Hematopoietic multipotent progenitor cell (in vitro differentiated cells): ENCODE measurements around the gene SLC6A7. TPM values are rescaled to one million over a fixed set of nuclear protein-coding genes. Genes with fewer than 3 reads are reported as not detected.

ENCODE experiments used
- DNase-seq, 3 donors: peaks; one replicate each; pipeline ENCODE4 v3.0.0-alpha.2; 2011 to 2015; ENCODE audit warnings: low read depth in 2 of 3, low spot score in 2 of 3
- total RNA-seq: library from RNA; depleted of rRNA; stranded (reverse); fragments of >200 nt; gene quantifications from one replicate; pipeline ENCODE4 v1.2.3, GENCODE V29; 2012

SLC6A7 gene
- total RNA-seq, 1 donor: under 0.01 TPM

DNA sequence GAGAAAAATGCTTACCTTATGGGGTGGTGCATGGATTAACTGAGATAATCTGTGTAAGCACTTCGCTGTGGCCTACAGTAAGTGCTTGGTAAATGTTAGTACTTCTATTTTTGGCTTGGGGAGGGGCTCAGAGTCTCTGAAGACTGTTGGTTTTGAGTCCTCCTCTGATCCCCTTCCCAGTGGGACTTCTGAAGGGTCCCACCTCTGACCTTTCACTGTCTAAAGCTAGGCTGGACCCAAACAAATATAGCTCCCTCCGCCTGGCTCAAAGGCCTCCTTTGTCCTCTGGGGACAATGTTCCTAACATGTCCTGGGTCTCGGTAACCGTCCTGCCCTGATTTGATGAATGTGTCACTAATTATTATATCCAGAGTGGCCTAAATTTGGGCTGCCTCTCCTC, 64.9 kb downstream of the SLC6A7 start:
- no peak for DNase-seq

DNA sequence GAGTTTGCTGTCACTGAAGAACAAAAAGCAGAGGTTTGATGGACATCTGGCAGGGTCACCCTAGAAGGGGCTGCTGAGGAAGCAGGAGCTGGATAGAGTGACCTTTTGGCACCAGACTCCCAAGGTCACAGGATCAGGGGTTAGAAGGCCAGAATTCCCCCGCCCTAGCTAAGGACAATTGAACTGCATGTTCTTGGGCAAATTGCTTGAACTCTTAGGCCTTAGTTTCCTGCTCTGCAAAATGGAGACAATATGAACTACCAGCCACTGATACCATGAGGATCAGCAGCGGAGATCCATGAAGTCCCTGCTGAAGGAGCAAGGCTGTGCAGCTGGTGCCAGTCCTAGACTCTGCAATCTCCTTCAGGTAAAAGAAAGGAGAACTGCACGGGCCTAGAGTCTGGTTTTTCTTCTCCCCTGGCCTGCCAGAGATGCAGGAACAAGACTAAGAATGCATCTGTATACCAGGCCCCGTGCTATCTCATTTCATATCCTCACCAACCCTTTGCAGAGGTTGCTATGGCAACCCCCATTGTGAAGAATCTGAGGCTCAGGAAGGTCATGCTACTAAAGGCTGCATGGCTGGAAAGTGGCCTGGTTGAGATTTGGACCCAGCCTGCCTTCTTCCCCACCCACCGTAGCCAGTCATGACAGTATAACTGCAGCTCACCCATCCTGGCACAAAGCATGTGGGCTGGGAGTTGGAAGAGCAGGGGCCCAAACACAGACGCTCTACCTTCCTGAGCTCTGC, 66.0 kb downstream of the SLC6A7 start:
- DNase-seq: no peak

DNA sequence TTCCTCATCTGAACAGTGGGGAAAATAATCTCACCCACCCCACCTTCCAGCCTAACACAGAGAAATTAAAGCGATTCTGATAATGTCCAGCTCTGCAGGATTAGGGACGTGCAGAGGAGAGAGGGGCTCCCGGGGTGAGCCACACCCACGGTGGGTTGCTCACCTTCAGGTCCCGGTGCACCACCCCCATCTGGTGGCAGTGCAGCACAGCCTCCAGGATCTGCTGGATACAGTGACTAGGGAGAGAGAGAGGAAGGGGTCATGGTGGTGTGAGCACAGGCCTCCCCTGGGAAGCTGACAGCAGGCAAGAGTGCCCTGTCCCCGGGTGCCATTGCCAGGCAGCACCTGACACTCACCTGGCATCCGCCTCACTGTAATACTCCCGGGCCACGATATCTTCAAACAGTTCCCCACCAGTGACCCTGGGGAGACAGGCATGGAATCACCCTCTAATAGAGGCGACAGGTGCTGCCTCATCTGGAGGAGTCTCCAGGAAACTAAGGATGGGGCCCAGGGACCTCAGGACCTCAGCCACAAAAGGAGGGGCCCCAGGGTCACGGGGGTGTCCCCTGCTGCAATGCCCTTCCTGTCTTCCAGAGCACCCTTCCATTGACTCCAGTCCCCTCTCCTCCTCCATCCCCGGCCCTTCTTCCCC, 66.7 kb downstream of the SLC6A7 start:
- no peak for DNase-seq

DNA sequence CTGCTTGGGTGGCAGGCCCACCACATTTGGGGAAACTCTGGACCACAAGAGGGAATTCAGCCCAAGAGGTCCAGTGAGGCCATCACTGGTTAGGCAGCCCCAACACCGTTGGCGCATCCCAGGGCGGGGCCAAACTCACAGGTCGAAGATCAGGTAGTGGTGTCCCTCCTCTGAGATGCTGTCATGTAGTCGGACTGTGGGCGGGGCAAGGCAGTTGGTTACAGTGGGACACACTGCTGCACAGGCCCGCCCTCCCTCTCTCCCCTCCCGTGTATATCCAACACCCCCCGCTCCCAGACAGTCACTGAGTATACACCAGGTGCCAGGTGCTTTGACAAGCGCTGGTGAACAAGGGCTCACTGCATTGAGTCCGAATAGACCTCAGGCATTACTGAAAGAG, 67.6 kb downstream of the SLC6A7 start:
- DNase-seq: no peak

DNA sequence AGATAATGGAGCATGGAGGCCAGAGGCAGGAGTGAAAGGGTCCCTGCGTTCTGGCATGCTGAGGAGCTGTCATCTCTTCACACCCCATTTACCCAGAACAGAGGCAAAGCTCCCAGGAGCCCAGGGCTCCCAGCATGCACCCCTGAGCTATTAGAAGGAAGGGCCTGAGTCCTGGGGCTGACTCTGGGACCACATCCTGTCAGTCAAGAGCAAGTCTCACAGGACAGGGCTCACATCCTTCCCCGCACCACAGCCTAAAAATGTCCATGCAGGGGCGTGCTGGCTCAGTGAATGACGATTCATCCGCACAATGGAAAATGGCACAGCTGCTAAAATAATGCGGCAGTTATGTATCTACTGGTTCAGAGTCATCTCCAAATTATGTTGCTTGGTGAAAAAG, 68.3 kb downstream of the SLC6A7 start:
- no peak for DNase-seq

Other genes starting within 250 kb of the SLC6A7 start
- under 0.01 TPM for gene PDE6A, start 245.3 kb upstream of the SLC6A7 start, total RNA-seq
- 7.0 TPM for gene SLC26A2, start 229.3 kb upstream of the SLC6A7 start, total RNA-seq
- 3.2 TPM for gene TIGD6, start 189.4 kb upstream of the SLC6A7 start, total RNA-seq
- gene HMGXB3, start 189.3 kb upstream of the SLC6A7 start, total RNA-seq: 35.3 TPM
- gene CSF1R, start 103.5 kb upstream of the SLC6A7 start, total RNA-seq: 3.2 TPM
- 0.54 TPM for gene PDGFRB, start 34.2 kb upstream of the SLC6A7 start, total RNA-seq
- not detected for gene CDX1, start 23.3 kb upstream of the SLC6A7 start, total RNA-seq
- gene CAMK2A, start 99.7 kb downstream of the SLC6A7 start, total RNA-seq: under 0.01 TPM
- gene ARSI, start 112.8 kb downstream of the SLC6A7 start, total RNA-seq: under 0.01 TPM
- gene TCOF1, start 167.6 kb downstream of the SLC6A7 start, total RNA-seq: 25.6 TPM
- gene CD74, start 222.8 kb downstream of the SLC6A7 start, total RNA-seq: 2,842 TPM